K562 (cell line): ENCODE results near the gene IGFBP7. TPM values are rescaled to one million over a fixed set of nuclear protein-coding genes. Genes with fewer than 3 reads are reported as not detected.

Experiments used
- ATAC-seq: fragments of 200-7000 bp; cut with Tn5 transposase; 3 replicates; pipeline ENCODE4 v1.9.1; 2020; ENCODE audit warnings: moderate library complexity
- BruUV-seq: library from RNA; stranded (reverse); fragments of 400-500 nt; replicated peaks from 2 replicates; lab custom pipeline; 2021; lab: Mats Ljungman, UMichigan
- CTCF ChIA-PET: fragments of 300-600 bp; formaldehyde crosslinking; extraction: SDS; loops from one replicate; lab custom pipeline; 2021; ENCODE audit warnings: low intra/inter-chr PET ratio; lab: Yijun Ruan, JAX
- POLR2A ChIA-PET: fragments of 300-600, 350-650 bp; sonication (Branson Sonifier 250); formaldehyde crosslinking; extraction: SDS; loops from one replicate; lab custom pipeline; 2021; ENCODE audit warnings: antibody characterized with exemption, inconsistent platforms; lab: Yijun Ruan, JAX
- DNase-seq, 4 experiments: peaks; one replicate each; pipeline versions ENCODE4 v3.0.0 to v3.0.0-alpha.2; 2011 to 2018; ENCODE audit warnings: low spot score in 3 of 4, mixed read lengths in 3 of 4; ENCODE audit errors: extremely low read depth in 1 of 4
- FAIRE-seq: peaks from 2 replicates; lab custom pipeline; 2011; peaks lifted over from hg19 to GRCh38; lab: Jason Lieb, UNC
- H2AFZ ChIP-seq: 2 replicates; pipeline ENCODE4 v1.6.0; 2011; ENCODE audit warnings: low read depth, low read length, control low read depth, inconsistent platforms
- H3K27ac ChIP-seq: fragments of 200-600 bp; 3 replicates; pipeline ENCODE4 v1.8.0; 2011; ENCODE audit warnings: low read depth, mild to moderate bottlenecking, control low read depth, inconsistent platforms, low read length, moderate library complexity, mixed read lengths; ENCODE audit errors: extremely low read depth
- H3K27me3 ChIP-seq, 2 experiments: fragments of 300-600 bp in 1 of 2; 2 replicates in 1 of 2; 3 replicates in 1 of 2; pipeline versions ENCODE4 v1.6.0 to v1.8.0; 2011; ENCODE audit warnings: inconsistent platforms in 2 of 2, low read length in 2 of 2, mild to moderate bottlenecking in 1 of 2, mixed read lengths in 1 of 2, moderate library complexity in 1 of 2; ENCODE audit not compliant: control insufficient read depth in 2 of 2, insufficient read depth in 2 of 2
- H3K36me3 ChIP-seq: fragments of 300-600 bp; 3 replicates; pipeline ENCODE4 v1.8.0; 2011; ENCODE audit warnings: mild to moderate bottlenecking, low read length, inconsistent platforms; ENCODE audit not compliant: control insufficient read depth, insufficient read depth
- H3K4me1 ChIP-seq, 2 experiments: fragments of 200-600 bp in 1 of 2; replicated peaks in 1 of 2; 2 replicates in 1 of 2; 3 replicates in 1 of 2; pipeline versions ENCODE4 v1.5.1 to v1.8.0; 2011; ENCODE audit warnings: inconsistent platforms in 2 of 2, low read length in 2 of 2, mild to moderate bottlenecking in 1 of 2, mixed read lengths in 1 of 2, moderate library complexity in 1 of 2; ENCODE audit not compliant: control insufficient read depth in 2 of 2, insufficient read depth in 2 of 2
- H3K4me2 ChIP-seq: 2 replicates; pipeline ENCODE4 v1.6.1; 2011; ENCODE audit warnings: low read length, control low read depth, inconsistent platforms, mixed read lengths; ENCODE audit not compliant: insufficient read depth
- H3K4me3 ChIP-seq: fragments of 200-600 bp; sonication (generic), shearing (Covaris generic); 2 replicates; pipeline ENCODE4 v1.5.1; 2016; ENCODE audit warnings: control low read depth, inconsistent platforms
- H3K79me2 ChIP-seq: fragments of 200-600 bp; 3 replicates; pipeline ENCODE4 v1.8.0; 2011; ENCODE audit warnings: low read length, inconsistent platforms; ENCODE audit not compliant: control insufficient read depth, insufficient read depth
- H3K9ac ChIP-seq, 2 experiments: 2 replicates each; pipeline versions ENCODE4 v1.6.0 to v1.6.1; 2011; ENCODE audit warnings: low read depth in 2 of 2, low read length in 2 of 2, control low read depth in 1 of 2, inconsistent platforms in 1 of 2, mild to moderate bottlenecking in 1 of 2, mixed read lengths in 1 of 2; ENCODE audit not compliant: insufficient read depth in 1 of 2
- H3K9me1 ChIP-seq: one replicate; pipeline ENCODE4 v1.6.0; 2011; ENCODE audit warnings: inconsistent platforms, mild to moderate bottlenecking, low read length, moderate library complexity; ENCODE audit not compliant: control insufficient read depth, insufficient read depth
- H3K9me3 ChIP-seq: replicated peaks from 2 replicates; pipeline ENCODE4 v1.5.1; 2011; ENCODE audit warnings: low read depth, low read length, inconsistent platforms; ENCODE audit not compliant: control insufficient read depth, insufficient read depth
- H4K20me1 ChIP-seq: replicated peaks from 2 replicates; pipeline ENCODE4 v1.6.1; 2011; ENCODE audit warnings: low read length, inconsistent platforms, mixed read lengths; ENCODE audit not compliant: control insufficient read depth, insufficient read depth
- BCLAF1 ChIP-seq, 2 experiments: fragments of 450-650 bp in 1 of 2; IDR thresholded peaks; 2 replicates each; pipeline ENCODE4 v1.6.1; 2011 to 2017; ENCODE audit warnings: low read depth in 2 of 2, antibody characterized with exemption in 1 of 2, borderline replicate concordance in 1 of 2, low read length in 1 of 2, mild to moderate bottlenecking in 1 of 2, mixed read lengths in 1 of 2; ENCODE audit not compliant: control insufficient read depth in 1 of 2
- CEBPZ ChIP-seq: fragments of 150-350 bp; IDR thresholded peaks from 2 replicates; pipeline ENCODE4 v1.6.1; 2014; ENCODE audit warnings: low read depth, mild to moderate bottlenecking, low read length, borderline replicate concordance
- DDX20 ChIP-seq: fragments of 450-650 bp; IDR thresholded peaks from 2 replicates; pipeline ENCODE4 v1.6.1; 2016; ENCODE audit warnings: missing genetic modification characterization, low read depth, mild to moderate bottlenecking, missing compliant biosample characterization, moderate library complexity
- EWSR1 ChIP-seq: fragments of 450-650 bp; IDR thresholded peaks from 2 replicates; pipeline ENCODE4 v1.6.1; 2018; ENCODE audit warnings: borderline replicate concordance, mild to moderate bottlenecking, low read depth, moderate library complexity; ENCODE audit not compliant: partially characterized antibody
- FOSL1 ChIP-seq: fragments of 200-800 bp; sonication (Bioruptor generic); conservative IDR thresholded peaks from 2 replicates; pipeline ENCODE4 v1.6.1; 2016; ENCODE audit warnings: missing genetic modification characterization, missing compliant biosample characterization
- GATA2 ChIP-seq: sonication (generic); formaldehyde crosslinking; IDR thresholded peaks from 2 replicates; pipeline ENCODE4 v1.4.0; 2020; ENCODE audit warnings: mild to moderate bottlenecking, missing genetic modification reagents
- HBP1 ChIP-seq: fragments of 450-650 bp; formaldehyde crosslinking; IDR thresholded peaks from 2 replicates; pipeline ENCODE4 v1.4.0; 2022; ENCODE audit warnings: missing genetic modification characterization
- HCFC1 ChIP-seq: IDR thresholded peaks from 2 replicates; pipeline ENCODE4 v1.6.1; 2012; ENCODE audit warnings: low read depth, low read length, improper control_type of control experiment
- RUNX1 ChIP-seq: sonication (generic); IDR thresholded peaks from 2 replicates; pipeline ENCODE4 v1.6.1; 2016; ENCODE audit warnings: antibody characterized with exemption, low read depth
- SNRNP70 ChIP-seq: fragments of 200-400 bp; formaldehyde crosslinking; optimal IDR thresholded peaks from 2 replicates; pipeline ENCODE3; 2017; ENCODE audit warnings: low read depth, low read length
- SRF ChIP-seq, 2 experiments: fragments of 250-450, 450-650 bp in 1 of 2; sonication (Bioruptor Pico) in 1 of 2; sonication (generic) in 1 of 2; formaldehyde crosslinking; IDR thresholded peaks; 2 replicates each; pipeline versions ENCODE4 v1.5.0 to v1.5.1; 2020 to 2022; ENCODE audit warnings: mild to moderate bottlenecking in 1 of 2, missing genetic modification reagents in 1 of 2
- ZNF431 ChIP-seq: sonication (generic); formaldehyde crosslinking; IDR thresholded peaks from 2 replicates; pipeline ENCODE4 v1.8.0; 2022; ENCODE audit warnings: mild to moderate bottlenecking, missing genetic modification reagents
- ZNF77 ChIP-seq: fragments of 250-450 bp; sonication (Bioruptor Pico); IDR thresholded peaks from 2 replicates; pipeline ENCODE4 v1.5.0; 2020
- WGBS: fragments of 100-300 bp; shearing (Covaris generic); methylation state at CpG from one replicate; pipeline ENCODE4 v1.1.6; 2016; ENCODE audit warnings: low coverage, mixed read lengths; ENCODE audit not compliant: insufficient coverage; ENCODE audit errors: missing lambda C conversion rate; 5-methylcytosine and 5-hydroxymethylcytosine counted together
- in situ Hi-C: fragments of 300-500 bp; cut with MboI; formaldehyde crosslinking; loops from 4 replicates; pipeline ENCODE4 v1.15.0; 2018; ENCODE audit warnings: inconsistent platforms, mixed read lengths
- intact Hi-C: fragments of 100-400 bp; cut with micrococcal nuclease; formaldehyde crosslinking; loops from 2 replicates; pipeline ENCODE4 v1.14.2; 2022
- polyA plus RNA-seq, 8 experiments: library from polyadenylated mRNA; depleted of rRNA in 4 of 8; stranded (reverse) in 5 of 8; unstranded in 3 of 8; fragments of >200 nt; fragmentation: Nextera tagmentation in 2 of 8; fragmentation: Illumina TruSeq in 1 of 8; extraction: Ambion mirVana in 2 of 8; extraction: Trizol in 1 of 8; gene quantifications; 2 replicates each; pipeline versions ENCODE4 v1.2.1 to v1.2.3, GENCODE V29; 2011 to 2014; ENCODE audit warnings: inconsistent platforms in 1 of 8, missing spikeins in 1 of 8
- total RNA-seq, 7 experiments: library from RNA; depleted of rRNA in 6 of 7; stranded (reverse); fragments of >200 nt in 6 of 7; fragmentation: Illumina TruSeq in 2 of 7; extraction: Trizol in 2 of 7; gene quantifications; 2 replicates each; pipeline versions ENCODE4 v1.2.1 to v1.2.3, GENCODE V29; 2011 to 2021; ENCODE audit warnings: low replicate concordance in 1 of 7

Gene IGFBP7
- total and polyA plus RNA-seq, 9 of the 15 experiments (the other 6 are each of a cell fraction or from before 2014, with no cell fraction given) = 0.27 to 0.49 (median 0.29) TPM; not detected in 6

GRCh38 chr4:57146444-57146843, 36.3 kb upstream of the IGFBP7 start (continued):
- TF ChIP-seq SNRNP70 = no peak

- Histone ChIP-seq H3K36me3 (no peaks in the 10 kb centered on the region), H3K4me1 (no peaks in the 10 kb centered on the region), H3K4me3 (no peak overlapping the region), H3K9me3 (no peaks in the 10 kb centered on the region), H3K9ac (no peak overlapping the region), H3K27me3 (no peaks in the 10 kb centered on the region), H3K9me1 (no peaks in the 10 kb centered on the region), H2AFZ (no peak overlapping the region), H3K27ac (no peak overlapping the region), H4K20me1 (no peaks in the 10 kb centered on the region), H3K4me2 (no peak overlapping the region), H3K79me2 (no peaks in the 10 kb centered on the region)
- intact Hi-C loops = no loop called here
- CTCF ChIA-PET = no interaction called here
- ATAC-seq (no peak), FAIRE-seq (no peak), DNase-seq (no peak)
- BruUV-seq = no TSS peak
- in situ Hi-C loops = no loop called here
- 0% methylated on average over 2 of the region's 2 CpGs for WGBS
- POLR2A ChIA-PET = no interaction called here
- TF ChIP-seq RUNX1 = no peak
- TF ChIP-seq CEBPZ = no peak
- no peak for TF ChIP-seq SRF (CRISPR knock-in tag; IDR thresholded peaks at IDR 0.05)
- no peak for TF ChIP-seq ZNF431 (CRISPR knock-in tag)
- no peak for TF ChIP-seq FOSL1 (tag)
- no peak for TF ChIP-seq EWSR1
- TF ChIP-seq DDX20 (tag) = no peak
- no peak for TF ChIP-seq HCFC1
- TF ChIP-seq BCLAF1 (IDR thresholded peaks at IDR 0.05; ENCODE audit: borderline replicate concordance in 1 of 2, control insufficient read depth in 1 of 2, low read depth in 2 of 2, low read length in 1 of 2) = no peak
- no peak for TF ChIP-seq GATA2
- no peak for TF ChIP-seq ZNF77 (CRISPR knock-in tag)
- no peak for TF ChIP-seq HBP1 (CRISPR knock-in tag)
Observed at GRCh38 chr4:57144466-57144865, 34.3 kb upstream of the IGFBP7 start.
